Cardiac fibroblast (primary cell): ENCODE data around the gene RAP2A.

Experiments used
- DNase-seq, 2 donors: peaks; one replicate each; pipeline versions ENCODE4 v3.0.0 to v3.0.0-alpha.2; 2010; ENCODE audit warnings: low read depth in 2 of 2
- H3K4me3 ChIP-seq, 2 donors: replicated peaks in 1 of 2; 1 replicate in 1 of 2; 2 replicates in 1 of 2; pipeline ENCODE4 v1.5.1; 2011; ENCODE audit warnings: low read depth in 2 of 2, low read length in 2 of 2, mild to moderate bottlenecking in 2 of 2, moderate library complexity in 1 of 2
- TF ChIP-seq, protein P1 (sequence below): IDR thresholded peaks from one replicate; pipeline ENCODE4 v1.5.1; 2011; ENCODE audit warnings: low read depth, mild to moderate bottlenecking, low read length, inconsistent platforms

Gene RAP2A

DNA sequence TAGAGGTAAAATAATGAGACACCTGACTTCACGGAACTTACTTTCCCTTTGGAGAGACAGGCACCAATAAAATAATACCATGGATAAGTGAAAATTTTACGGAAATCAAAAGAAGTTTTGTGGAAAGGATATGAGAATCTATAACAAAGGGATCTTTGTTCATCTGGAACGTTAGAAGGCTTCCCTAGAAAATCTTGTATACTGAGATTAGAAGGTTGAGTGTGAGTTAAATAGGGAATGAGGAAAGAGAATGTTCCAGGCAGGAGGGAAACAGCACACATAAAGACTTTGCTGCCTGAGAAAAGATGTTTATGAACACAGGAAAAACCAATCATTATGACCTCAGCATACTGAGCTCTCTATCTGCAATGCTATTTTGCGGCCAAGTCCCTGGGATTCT lies 19.6 kb upstream of the RAP2A start:
- TF ChIP-seq, protein P1, sequence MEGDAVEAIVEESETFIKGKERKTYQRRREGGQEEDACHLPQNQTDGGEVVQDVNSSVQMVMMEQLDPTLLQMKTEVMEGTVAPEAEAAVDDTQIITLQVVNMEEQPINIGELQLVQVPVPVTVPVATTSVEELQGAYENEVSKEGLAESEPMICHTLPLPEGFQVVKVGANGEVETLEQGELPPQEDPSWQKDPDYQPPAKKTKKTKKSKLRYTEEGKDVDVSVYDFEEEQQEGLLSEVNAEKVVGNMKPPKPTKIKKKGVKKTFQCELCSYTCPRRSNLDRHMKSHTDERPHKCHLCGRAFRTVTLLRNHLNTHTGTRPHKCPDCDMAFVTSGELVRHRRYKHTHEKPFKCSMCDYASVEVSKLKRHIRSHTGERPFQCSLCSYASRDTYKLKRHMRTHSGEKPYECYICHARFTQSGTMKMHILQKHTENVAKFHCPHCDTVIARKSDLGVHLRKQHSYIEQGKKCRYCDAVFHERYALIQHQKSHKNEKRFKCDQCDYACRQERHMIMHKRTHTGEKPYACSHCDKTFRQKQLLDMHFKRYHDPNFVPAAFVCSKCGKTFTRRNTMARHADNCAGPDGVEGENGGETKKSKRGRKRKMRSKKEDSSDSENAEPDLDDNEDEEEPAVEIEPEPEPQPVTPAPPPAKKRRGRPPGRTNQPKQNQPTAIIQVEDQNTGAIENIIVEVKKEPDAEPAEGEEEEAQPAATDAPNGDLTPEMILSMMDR: no peak
- no peak overlapping the region for H3K4me3 ChIP-seq
- DNase-seq: no peak

DNA sequence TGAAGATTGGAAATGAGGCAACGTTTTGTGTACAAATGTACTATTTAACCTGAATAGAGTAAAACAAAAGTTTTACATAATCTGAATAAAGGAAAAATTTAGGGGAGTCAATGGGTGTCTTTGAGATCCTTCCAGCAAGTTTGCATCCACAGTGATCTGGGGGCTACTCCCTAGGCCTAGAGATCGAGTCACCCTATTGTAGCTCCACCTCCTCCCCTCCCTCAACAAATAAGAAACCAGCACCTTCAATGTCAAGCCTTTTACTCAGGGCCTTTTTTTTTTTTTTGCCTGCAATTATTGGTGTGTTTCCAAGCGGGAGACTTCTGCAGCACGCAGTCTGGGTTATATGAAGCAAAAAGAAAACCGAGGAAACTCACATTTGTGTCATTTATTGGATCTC lies 16.3 kb upstream of the RAP2A start:
- no peak for DNase-seq
- TF ChIP-seq, protein P1: no peak
- H3K4me3 ChIP-seq: no peak overlapping the region

DNA sequence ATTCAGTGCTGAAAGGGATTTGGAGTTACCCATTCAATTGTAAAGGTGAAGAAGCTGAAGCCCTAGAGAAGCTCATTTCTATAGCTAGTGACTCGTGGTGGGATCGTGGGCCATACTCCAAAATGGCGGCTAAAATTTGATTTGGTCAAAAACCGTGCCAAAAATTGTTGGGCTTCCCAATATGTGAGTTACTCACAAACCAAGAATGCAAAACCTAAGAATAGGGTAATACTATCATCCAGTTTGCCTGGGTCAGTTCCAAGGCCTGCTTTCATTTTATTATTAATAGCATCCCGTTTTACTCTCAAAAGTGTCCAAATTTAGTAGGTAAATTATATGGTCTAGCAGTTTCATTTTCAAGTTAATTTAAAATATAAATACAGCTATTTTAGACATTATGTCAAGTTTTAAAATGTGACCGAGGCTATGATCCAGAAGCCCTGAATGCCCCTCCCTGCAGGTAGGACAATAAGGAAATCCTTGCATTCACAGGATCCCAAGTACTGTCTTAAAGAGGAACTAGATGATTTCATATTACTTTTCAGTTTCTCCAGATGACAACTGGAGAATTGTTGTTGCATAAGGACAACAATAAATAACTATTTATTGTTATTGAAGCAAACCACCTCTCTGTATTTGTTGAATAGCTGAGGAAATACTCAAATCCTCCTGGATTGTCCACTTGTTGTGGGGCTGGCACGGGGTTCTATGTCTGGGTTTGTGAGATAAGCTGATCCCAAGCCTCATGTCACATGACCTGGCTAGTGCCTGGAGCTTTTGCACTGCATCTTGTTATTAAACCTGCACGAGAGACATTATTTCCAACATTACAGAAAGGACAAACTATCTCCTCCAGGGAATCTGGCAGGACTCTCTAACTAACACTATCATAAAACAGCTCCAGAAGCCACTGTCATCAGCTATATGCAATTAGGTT lies 11.6 kb upstream of the RAP2A start:
- peak in 1 of 2 donors; percentile 40 for DNase-seq
- H3K4me3 ChIP-seq: no peak overlapping the region
- TF ChIP-seq, protein P1: no peak

DNA sequence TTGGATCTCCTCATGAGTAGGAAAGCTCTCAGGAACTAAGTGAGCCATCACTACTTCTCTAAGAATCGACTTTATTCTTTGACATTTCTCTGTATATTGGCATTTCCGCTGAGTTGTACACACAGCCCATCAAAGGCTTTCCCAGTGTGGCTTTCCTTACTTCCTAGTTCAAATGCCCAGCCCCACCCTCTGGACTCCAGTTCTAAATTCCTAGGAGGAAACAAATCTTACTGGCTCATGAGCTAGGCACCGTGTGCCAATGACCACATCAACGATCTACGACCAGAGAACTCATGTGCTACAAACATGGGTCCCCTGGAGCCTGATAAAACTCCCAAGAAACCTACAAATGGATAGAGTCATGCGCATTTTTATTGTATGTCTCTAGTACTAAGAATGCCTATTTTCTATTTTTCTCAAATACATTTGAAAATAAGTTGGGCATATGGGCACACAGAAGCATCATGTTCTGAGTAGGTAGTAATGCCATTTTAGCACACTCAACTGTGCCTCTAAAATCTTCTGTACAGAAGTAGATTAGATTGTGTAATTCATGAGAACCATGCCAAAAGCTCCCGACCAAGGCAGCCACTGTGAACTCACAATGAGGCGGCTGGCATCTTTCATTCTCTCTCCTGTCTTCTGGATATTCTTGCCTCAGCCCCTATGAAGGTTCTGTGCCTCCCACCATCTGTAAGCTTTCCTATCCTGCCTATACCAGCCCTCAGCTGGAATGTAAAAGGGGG lies 10.5 kb upstream of the RAP2A start:
- TF ChIP-seq, protein P1: no peak
- peak in 1 of 2 donors; percentile 43 for DNase-seq
- H3K4me3 ChIP-seq: no peak overlapping the region

DNA sequence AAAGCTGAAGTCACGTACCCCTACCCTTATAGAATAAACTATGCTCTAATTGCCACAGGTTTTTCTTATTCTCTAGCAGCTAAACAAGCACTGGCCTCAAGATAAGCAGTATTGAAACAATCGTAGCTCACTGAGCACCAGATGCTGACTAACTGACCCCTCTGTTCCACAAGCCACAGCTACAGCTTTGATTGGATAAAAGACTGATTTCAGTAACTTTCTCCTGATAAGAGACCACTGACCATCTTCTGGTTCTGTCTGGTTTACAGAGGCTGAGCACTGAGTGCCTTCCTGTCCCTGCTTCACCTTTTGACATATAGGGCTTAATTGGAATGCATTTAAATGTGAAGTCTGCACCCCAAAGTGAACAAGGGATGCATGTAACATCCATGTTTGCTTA lies 8.4 kb upstream of the RAP2A start:
- TF ChIP-seq, protein P1: no peak
- DNase-seq: no peak
- H3K4me3 ChIP-seq: no peak overlapping the region

DNA sequence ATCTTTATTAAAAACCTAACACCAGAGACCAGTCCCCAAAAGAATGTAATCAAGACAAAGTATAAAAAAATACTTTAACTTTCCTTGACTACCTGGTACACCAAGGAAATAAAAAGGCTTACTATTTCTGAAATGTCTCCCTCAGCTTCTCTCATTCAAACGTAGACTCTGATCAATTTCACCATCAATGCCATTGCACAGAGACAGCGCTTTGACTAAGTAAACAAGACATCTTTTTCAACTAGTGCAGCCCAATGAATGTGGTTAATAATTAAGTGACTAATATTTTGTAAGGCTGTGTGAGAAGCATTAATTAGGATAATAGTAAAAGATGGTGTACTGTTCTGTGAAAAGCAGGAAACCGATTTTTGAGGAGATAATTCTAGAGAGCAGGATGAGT lies 7.3 kb upstream of the RAP2A start:
- TF ChIP-seq, protein P1: no peak
- DNase-seq: no peak
- no peak overlapping the region for H3K4me3 ChIP-seq
